Inflammatory macrophage treated with lipopolysaccharide for 4 hours (primary cell): ENCODE measurements around the gene SLC19A1.

Experiments
- DNase-seq: peaks from one replicate; pipeline ENCODE4 v3.0.0-alpha.2; 2020

SLC19A1 gene

DNA sequence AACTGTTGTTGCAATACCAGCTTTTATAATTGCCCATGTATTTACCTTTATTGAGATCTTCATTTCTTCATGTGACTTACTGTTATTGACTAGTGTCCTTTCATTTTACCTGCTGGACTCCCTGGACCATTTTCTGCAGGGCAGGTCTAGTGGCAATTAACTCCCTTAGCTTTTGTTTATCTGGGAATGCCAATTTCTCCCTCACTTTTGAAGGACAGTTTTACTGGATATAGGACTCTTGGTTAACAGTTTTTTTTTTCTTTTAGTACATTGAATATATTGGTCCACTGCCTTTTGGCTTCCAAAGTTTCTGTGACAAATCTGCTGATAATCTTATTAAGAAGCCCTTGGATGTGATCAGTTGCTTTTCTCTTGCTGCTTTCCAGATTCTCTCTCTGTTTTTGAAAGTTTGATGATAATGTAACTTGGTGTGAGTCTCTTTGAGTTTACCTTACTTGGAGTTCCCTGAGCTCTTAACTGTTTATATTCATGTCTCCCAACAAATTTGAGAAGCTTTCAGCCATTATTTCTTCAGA is 80.4 kb downstream of the SLC19A1 start:
- no peak for DNase-seq

DNA sequence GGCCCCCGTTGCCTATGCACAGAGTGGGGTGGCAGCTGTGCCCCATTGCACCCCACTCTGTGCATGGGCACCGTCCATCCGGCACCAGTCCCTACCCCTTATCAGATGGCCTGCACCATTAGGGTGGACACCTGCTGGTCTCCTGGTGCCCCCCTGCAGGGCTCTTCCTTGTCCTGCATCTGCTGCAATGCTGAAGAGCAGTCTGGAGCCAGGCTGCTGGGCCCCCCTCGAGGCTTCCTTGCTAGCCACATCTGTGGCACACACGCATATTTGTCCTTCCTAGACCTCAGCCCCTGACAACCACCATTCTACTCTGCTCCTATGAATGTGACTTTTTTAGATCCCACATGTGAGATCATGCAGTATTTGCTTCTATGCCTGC is 80.9 kb downstream of the SLC19A1 start:
- no peak for DNase-seq

- DNase-seq, result no peak
These were observed 81.5 kb downstream of the SLC19A1 start for GRCh38 chr21:45460611-45461368.

DNA sequence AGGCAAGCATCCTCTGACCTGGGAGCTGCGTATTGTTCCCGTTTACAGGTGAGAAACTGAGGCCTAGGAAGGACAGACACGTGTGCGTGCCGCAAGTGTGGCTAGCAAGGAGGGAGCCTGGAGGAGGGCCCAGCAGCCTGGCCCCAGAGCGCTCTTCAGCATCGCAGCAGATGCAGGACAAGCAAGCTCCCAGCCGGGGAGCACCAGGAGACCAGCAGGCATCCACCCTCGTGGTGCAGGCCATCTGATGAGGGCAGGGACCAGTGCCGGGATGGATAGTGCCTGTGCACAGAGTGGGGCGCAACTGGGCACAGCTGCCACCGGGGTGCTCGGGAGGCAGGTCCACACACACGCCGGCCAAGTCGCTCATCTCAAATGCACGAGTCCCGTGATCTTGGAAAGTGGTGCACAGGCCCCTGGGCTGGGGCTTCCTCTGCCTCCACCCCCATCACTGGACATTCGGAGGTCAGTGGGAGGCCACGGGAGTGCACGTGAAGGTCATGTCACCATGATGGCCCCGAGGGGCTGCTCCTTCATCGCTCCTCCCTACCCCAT is 82.2 kb downstream of the SLC19A1 start:
- no peak for DNase-seq

DNA sequence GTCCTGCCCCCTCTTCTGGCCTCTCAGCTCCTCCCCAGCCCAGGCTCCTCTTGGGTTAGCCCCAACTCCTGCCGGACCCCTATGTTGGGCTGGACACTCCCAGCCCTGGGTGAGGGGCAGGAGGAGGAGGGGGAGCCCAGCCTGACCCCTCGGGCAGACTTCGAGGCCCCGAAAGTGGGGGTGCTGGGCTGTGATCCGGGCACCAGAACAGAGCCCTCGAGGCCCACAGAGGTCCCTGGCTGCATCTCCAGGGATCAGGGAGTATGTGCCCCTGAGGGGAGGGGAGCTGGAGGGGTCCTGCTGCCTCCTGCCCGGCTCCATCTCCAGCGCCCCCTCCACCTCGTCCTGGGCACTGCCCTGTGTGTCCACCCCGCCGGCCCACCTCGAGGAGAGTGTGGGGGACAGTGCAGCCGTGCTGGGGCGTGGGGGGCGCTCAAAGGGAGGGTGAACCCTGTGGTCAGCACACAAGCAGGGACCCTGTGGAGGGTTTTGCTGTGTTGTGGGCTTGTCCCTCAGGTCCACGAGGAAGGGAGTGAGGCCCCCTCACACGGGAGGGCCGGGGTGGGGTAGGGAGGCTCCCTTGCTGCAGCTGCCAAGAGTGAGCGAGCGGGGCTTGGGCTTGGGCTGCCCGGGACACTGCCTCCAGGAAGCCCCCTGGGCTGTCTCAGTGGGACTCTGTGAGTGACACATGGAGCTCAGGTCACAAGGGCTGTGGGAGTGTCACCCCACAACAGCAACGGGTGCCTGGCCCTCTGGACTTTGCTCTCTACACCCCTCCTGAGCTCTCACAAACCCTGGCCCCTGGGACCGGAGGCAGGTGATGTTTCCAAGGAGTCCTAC is 82.8 kb downstream of the SLC19A1 start:
- no peak for DNase-seq

GRCh38 chr21:45458281-45459170 is 83.7 kb downstream of the SLC19A1 start:
- DNase-seq, result no peak

GRCh38 chr21:45457832-45458172 is 84.4 kb downstream of the SLC19A1 start:
- DNase-seq, result no peak

DNA sequence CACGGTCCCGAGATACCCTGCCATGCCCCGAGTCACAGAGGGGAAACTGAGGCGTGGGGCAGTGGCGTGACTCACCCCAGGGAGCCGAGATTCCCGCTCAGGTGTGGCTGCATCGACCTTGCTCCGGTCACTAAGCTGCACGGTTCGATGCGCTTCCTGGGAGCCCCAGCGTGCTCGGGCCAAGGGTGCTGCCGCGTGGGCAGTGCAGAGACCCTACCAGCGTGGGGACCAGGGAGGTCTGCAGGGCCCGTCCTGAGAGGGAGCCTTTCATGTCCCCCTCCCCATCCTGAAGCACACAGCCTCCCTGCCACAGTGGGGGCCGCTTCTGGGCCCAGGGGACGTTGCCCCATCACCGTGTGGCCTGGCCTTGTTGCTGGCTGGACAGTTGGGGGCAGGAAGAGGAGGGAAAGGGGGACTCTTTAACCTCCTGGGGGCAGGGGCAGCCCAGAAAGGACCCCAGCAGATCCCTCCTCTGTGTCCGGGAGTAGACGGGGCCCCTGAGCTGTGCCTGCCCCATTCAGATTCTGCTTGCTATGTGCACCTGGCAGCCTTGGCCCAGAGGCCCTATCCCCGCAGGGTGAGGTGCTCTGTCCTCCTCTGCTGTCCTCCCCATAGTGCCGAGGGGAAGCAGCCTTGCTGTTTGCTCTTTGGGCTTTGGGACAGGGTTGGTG is 84.9 kb downstream of the SLC19A1 start:
- DNase-seq, result no peak

DNA sequence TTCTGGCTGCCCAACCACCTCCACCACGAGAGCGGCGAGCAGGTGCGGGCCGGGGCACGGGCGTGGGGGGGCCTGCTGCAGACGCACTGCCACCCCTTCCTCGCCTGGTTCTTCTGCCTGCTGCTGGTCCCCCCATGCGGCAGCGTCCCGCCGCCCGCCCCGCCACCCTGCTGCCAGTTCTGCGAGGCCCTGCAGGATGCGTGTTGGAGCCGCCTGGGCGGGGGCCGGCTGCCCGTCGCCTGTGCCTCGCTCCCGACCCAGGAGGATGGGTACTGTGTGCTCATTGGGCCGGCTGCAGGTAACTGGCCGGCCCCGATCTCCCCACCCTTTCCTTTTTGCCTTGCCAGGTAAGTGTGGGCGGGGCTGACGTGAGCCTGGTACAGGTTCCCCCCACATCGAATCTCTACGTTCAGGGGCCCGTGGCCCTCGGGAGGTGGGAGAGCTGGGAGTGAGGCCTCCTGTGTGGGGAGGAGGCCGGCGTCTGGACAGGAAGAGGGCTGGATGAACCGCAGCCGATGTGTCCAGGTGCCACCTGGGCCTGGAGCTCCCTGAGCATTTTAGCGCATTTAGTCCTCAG is 85.6 kb downstream of the SLC19A1 start:
- DNase-seq, result no peak

- DNase-seq, result no peak
These were observed 86.3 kb downstream of the SLC19A1 start for GRCh38 chr21:45455674-45456583.

DNA sequence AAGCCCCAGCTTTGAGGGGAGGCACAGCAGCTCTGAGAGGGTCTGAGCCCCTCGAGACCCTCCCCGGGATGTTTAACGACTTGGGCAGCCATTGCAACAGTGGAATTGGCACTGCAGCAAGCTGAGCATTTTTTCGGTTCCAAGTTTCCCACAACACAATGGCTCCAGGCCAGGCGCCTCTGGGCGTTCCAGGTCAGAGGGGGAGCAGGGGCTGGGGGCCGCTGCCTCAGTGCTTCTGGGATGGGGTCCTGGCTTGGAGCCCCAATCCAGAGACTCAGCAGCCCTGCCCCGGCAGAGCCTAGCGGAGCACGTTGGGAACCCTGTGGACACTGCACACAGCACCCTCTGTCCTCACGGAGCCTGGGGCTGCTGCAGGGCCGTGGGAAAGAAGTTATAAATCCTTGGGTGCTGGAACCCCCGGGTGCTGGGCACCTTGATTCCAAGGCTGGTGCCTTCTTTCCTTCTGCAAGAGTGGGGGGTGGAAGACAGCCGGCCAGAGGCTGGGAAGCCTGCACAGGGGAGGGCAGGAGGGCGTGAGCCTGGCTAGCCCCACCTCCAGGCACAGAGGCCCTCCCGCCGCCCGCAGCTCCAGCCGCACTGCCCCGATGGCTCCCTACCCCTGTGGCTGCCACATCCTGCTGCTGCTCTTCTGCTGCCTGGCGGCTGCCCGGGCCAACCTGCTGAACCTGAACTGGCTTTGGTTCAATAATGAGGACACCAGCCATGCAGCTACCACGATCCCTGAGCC is 87.1 kb downstream of the SLC19A1 start:
- no peak for DNase-seq

DNA sequence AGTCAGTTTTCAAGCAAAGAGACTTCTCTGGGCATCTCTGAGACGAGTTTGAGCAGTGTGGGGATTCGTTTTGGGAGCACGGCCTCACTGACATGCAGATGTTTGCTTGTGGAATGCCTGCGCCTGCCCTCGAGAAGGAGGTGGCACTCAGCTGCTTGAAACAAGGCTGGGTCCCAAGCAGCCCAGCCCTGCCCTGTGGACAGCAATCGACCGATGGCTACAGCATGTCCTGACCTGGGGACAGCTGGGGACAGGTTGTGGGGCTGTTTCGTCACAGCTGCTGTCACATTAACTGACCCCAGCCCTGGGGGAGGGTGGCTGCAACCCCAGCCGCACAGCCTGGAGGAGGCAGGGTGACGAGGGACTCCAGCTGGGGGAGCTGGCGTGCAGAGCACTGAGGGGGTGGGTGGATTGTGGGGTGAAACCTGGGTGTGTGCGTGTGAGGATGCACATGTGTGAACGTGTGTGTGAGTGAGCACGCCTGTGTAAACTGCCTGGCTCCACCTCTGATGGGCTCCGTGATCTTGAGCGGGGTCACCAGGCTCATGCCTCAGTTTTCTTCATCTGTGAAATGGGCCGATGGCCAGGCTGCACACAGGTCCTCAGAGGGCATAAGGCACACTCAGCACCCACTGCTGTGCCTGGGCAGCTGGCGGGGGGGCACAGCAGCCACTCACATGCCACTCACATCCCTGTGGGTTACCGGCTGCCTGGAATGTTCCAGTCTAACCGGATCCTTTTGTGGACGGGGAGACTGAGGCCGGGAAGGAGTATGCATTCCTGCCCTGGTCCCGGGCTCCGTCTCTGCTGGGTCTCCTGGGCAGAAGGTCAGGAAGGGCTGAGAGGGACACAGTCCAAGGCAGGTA is 87.9 kb downstream of the SLC19A1 start:
- DNase-seq, result no peak

GRCh38 chr21:45453308-45453950 is 88.8 kb downstream of the SLC19A1 start:
- no peak for DNase-seq

DNA sequence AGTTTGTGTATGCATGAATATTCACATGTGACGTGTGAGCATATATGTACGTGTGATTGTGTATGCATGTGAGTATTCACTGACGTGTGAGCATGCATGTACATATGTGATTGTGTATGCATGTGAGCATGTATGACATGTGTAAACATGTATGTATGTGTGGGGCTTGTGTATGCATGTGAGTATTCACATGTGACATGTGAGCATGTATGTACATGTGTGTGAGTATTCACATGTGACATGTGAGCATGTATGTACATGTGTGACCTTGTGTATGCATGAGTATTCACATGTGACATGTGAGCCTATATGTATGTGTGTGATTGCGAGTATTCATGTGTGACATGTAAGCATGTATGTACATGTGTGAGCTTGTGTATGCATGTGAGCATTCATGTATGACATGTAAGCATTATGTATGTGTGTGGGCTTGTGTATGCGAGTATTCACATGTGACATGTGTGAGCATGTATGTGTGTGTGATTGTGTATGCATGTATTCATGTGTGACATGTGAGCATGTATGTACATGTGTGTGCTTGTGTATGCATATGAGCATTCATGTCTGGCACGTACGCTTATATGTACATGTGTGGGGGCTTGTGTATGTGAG is 89.4 kb downstream of the SLC19A1 start:
- DNase-seq, result no peak

DNA sequence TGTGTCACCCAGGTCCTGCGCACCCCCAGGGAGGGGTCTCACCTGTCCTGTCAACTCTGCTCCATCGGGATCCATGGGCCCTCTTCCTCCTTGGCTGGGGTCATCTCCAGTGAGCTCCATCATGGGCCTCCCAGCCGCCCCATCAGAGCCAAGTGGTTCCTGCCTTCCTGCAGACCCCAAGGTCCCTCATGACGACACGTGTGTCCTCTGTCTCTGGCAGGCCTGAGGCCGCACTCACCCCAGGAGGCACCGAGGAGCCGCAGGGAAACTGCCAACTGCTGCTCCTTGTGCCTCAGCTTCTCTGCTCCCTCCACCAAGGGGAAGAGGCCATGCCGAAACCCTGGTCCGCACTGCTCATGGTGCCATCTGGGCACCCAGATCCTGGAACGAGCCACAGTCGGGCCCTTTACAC is 90.5 kb downstream of the SLC19A1 start:
- DNase-seq, result no peak

DNA sequence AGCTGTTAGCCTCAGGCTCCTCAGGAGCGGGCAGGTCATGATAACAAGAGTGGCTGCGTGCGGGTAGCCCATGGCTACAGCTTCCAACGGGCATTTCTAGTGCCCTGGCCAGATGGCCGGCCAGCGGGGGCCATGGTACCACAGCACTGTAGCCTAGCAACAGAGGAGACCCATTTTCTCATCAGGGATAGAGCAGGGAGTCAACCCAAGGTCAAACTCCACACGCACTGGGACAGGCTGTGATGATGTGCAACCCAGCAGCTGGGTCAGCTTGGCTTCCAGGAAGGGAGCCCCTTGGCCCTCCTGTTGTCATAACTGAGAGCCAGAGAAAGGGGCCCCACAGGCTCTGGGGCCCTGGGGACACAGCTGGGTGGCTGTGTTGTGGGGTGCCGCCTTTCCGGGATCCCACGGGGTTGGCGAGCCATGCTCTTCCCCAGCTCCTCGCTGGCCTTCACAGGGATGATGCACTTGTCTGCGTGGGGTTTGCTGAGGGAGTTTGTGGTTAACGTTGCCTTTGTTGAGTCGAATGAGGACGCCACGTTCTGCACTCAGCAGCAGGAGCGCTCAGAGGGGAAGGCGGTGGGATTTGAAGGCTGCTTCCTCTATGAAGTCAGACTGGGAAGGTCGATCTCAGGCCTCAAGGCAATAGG is 91.0 kb downstream of the SLC19A1 start:
- DNase-seq, result no peak

GRCh38 chr21:45450423-45451090 is 91.7 kb downstream of the SLC19A1 start:
- DNase-seq, result no peak
